T-helper 1 cell treated with Interleukin-12 subunit alpha and Interleukin-12 subunit beta and Interleukin-4 antibody, amounts not matched to agents 30 μg/mL and 1 μg/mL, for 36 hours (primary cell): ENCODE data around the gene ARID5B.

ENCODE experiments used
- H3K27ac Mint-ChIP-seq: one replicate; pipeline ENCODE4 v1.8.0; 2021; ENCODE audit warnings: mild to moderate bottlenecking, mixed read lengths
- H3K27me3 Mint-ChIP-seq: one replicate; pipeline ENCODE4 v1.8.0; 2021; ENCODE audit warnings: low read depth, mixed read lengths
- H3K36me3 Mint-ChIP-seq: one replicate; pipeline ENCODE4 v1.8.0; 2021; ENCODE audit warnings: low read depth, mixed read lengths
- H3K4me1 Mint-ChIP-seq: one replicate; pipeline ENCODE4 v1.8.0; 2021; ENCODE audit warnings: low read depth, mixed read lengths
- H3K4me3 Mint-ChIP-seq: one replicate; pipeline ENCODE4 v1.8.0; 2021; ENCODE audit warnings: mild to moderate bottlenecking, moderate library complexity, mixed read lengths
- H3K9me3 Mint-ChIP-seq: one replicate; pipeline ENCODE4 v1.8.0; 2021; ENCODE audit warnings: mixed read lengths

Gene ARID5B

DNA sequence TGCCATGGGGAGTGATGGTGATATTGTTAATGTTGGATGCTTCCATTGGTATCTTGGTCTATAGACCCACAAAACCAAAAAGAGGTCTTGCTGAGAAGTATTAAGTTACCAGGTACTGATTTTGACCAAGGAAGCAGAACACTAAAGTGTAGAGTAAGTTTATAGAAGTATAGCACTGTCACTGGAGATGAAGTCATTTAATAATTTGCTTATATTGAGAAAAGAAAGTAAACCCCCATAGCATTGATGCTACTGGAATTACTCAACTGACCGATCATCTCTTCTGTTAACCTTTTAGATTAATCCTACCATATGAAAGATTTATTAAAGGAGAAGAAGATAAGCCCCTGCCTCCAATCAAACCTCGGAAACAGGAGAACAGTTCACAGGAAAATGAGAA is 183.9 kb downstream of the ARID5B start:
- Mint-ChIP-seq H3K4me3 (no peak overlapping the region), H3K36me3 (peaks cover 64% of the 10 kb centered on the region), H3K9me3 (no peaks in the 10 kb centered on the region), H3K27me3 (no peaks in the 10 kb centered on the region), H3K4me1 (peaks cover 61% of the 10 kb centered on the region), H3K27ac (peak overlapping the region; percentile 80)

GRCh38 chr10:62085821-62086220 is 184.3 kb downstream of the ARID5B start:
- peaks cover 65% of the 10 kb centered on the region for H3K36me3 Mint-ChIP-seq
- no peak overlapping the region for H3K4me3 Mint-ChIP-seq
- H3K4me1 Mint-ChIP-seq = peaks cover 57% of the 10 kb centered on the region
- H3K27me3 Mint-ChIP-seq = no peaks in the 10 kb centered on the region
- H3K27ac Mint-ChIP-seq = peak overlapping the region; percentile 80
- no peaks in the 10 kb centered on the region for H3K9me3 Mint-ChIP-seq

DNA sequence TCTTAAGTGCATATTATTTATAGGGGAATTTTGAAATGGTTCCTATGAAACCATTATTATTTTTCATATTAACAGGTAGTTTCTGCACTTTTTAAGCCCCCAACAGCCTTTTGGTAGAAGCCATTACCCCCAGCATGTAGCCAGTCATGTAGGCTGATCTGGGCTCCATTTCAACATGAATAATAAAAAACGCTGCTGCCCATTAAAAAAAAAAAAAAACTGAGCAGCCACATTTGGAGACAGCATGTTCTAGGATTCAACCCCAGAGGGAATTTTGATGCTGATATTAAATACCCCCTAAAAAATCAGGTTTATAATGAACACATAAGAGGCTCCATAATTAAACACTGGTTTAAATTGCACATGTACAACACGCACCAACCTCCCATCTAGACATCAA is 185.8 kb downstream of the ARID5B start:
- Mint-ChIP-seq H3K27me3 (no peaks in the 10 kb centered on the region), H3K36me3 (peaks cover 71% of the 10 kb centered on the region), H3K27ac (no peak overlapping the region)

DNA sequence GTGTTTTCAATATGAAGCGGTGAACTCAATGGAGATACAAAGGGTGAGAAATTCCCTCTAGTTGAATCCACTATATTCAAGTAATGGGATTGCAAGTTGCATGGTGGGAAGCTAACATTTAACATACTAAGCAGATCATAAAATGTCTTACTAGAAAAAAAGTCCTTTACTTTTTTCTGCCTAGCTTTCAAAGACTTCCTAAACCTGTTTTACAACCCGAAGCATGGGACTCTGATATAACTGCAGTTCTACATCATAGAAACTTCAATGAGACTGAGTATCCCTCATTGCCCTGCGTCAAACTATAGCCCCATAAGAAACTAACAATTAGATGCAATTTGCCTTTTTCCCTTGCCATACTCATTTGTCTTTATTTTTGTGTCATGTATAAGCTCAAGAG is 187.3 kb downstream of the ARID5B start:
- Mint-ChIP-seq H3K27me3 (no peaks in the 10 kb centered on the region), H3K9me3 (no peaks in the 10 kb centered on the region), H3K36me3 (peaks cover 80% of the 10 kb centered on the region), H3K27ac (no peak overlapping the region), H3K4me3 (no peak overlapping the region), H3K4me1 (peaks cover 46% of the 10 kb centered on the region)

More for the DNA sequence above, 185.8 kb downstream of the ARID5B start:
- no peak overlapping the region for H3K4me3 Mint-ChIP-seq
- H3K4me1 Mint-ChIP-seq = peaks cover 48% of the 10 kb centered on the region
- H3K9me3 Mint-ChIP-seq = no peaks in the 10 kb centered on the region

- H3K4me3 Mint-ChIP-seq = no peak overlapping the region
- H3K27ac Mint-ChIP-seq = no peak overlapping the region
- peaks cover 44% of the 10 kb centered on the region for H3K4me1 Mint-ChIP-seq
- H3K9me3 Mint-ChIP-seq = no peaks in the 10 kb centered on the region
- peaks cover 84% of the 10 kb centered on the region for H3K36me3 Mint-ChIP-seq
- H3K27me3 Mint-ChIP-seq = no peaks in the 10 kb centered on the region
These were observed 191.0 kb downstream of the ARID5B start for GRCh38 chr10:62092301-62093030.

- Mint-ChIP-seq H3K27me3 (no peaks in the 10 kb centered on the region), H3K4me3 (no peak overlapping the region), H3K27ac (no peak overlapping the region), H3K9me3 (no peaks in the 10 kb centered on the region), H3K4me1 (peaks cover 44% of the 10 kb centered on the region), H3K36me3 (peaks cover 81% of the 10 kb centered on the region)
These were observed 192.4 kb downstream of the ARID5B start for GRCh38 chr10:62093863-62094291.

GRCh38 chr10:62095181-62096122 is 194.0 kb downstream of the ARID5B start:
- no peaks in the 10 kb centered on the region for H3K27me3 Mint-ChIP-seq
- H3K4me1 Mint-ChIP-seq = peaks cover 37% of the 10 kb centered on the region
- peaks cover 68% of the 10 kb centered on the region for H3K36me3 Mint-ChIP-seq
- H3K27ac Mint-ChIP-seq = no peak overlapping the region
- H3K9me3 Mint-ChIP-seq = no peaks in the 10 kb centered on the region
- no peak overlapping the region for H3K4me3 Mint-ChIP-seq

GRCh38 chr10:62096256-62096933 is 194.9 kb downstream of the ARID5B start:
- peaks cover 37% of the 10 kb centered on the region for H3K4me1 Mint-ChIP-seq

GRCh38 chr10:62098278-62099121 is 197.0 kb downstream of the ARID5B start:
- Mint-ChIP-seq H3K36me3 (peaks cover 41% of the 10 kb centered on the region), H3K4me3 (no peak overlapping the region), H3K4me1 (peaks cover 23% of the 10 kb centered on the region), H3K9me3 (no peaks in the 10 kb centered on the region), H3K27ac (no peak overlapping the region), H3K27me3 (no peaks in the 10 kb centered on the region)

More at GRCh38 chr10:62096256-62096933, 194.9 kb downstream of the ARID5B start:
- Mint-ChIP-seq H3K9me3 (no peaks in the 10 kb centered on the region), H3K27me3 (no peaks in the 10 kb centered on the region), H3K4me3 (no peak overlapping the region), H3K27ac (no peak overlapping the region), H3K36me3 (peaks cover 60% of the 10 kb centered on the region)

DNA sequence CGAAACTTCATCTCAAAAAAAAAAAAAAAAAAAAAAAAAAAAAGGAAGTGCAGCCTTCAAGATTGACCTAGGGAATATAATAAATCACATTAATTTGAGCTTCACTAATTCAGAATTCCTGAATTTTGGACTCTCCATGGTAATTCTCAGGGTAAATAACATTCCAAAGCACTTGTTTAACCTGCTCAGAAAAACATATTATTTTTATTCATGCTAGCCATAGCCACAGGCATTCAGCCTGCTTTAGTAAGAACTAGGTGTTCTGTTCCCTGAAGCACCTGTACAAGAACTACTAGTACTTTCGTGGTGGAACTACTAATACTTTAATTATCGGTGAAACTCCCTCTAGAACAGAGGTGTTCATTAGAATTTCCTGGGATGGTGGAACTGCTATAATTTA is 197.8 kb downstream of the ARID5B start:
- Mint-ChIP-seq H3K27ac (no peak overlapping the region), H3K4me3 (no peak overlapping the region), H3K36me3 (peaks cover 33% of the 10 kb centered on the region), H3K27me3 (no peaks in the 10 kb centered on the region), H3K9me3 (no peaks in the 10 kb centered on the region), H3K4me1 (peaks cover 18% of the 10 kb centered on the region)

DNA sequence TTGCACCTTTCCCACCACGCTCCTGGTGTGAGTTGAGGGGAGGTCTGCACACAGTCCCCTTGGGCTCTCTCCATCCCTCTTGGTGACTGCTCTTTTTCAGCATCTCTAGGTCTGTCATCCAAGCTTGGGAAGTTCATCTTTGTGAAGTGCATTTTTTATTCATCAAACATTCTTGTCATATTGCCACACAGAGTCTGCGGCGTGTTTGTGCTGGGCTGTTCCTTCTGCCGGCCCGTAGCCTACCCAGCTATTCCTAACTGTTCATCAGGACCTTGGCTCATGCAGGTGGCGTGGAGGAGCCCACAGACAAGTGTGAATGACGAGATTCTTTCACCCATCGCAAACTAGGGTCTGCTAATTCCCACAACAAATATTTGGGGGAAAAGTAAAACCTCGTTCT is 202.4 kb downstream of the ARID5B start:
- no peaks in the 10 kb centered on the region for H3K9me3 Mint-ChIP-seq
- H3K27me3 Mint-ChIP-seq = no peaks in the 10 kb centered on the region
- no peak overlapping the region for H3K27ac Mint-ChIP-seq
- H3K36me3 Mint-ChIP-seq = peaks cover 2% of the 10 kb centered on the region
- peaks cover 22% of the 10 kb centered on the region for H3K4me1 Mint-ChIP-seq
- H3K4me3 Mint-ChIP-seq = no peak overlapping the region

DNA sequence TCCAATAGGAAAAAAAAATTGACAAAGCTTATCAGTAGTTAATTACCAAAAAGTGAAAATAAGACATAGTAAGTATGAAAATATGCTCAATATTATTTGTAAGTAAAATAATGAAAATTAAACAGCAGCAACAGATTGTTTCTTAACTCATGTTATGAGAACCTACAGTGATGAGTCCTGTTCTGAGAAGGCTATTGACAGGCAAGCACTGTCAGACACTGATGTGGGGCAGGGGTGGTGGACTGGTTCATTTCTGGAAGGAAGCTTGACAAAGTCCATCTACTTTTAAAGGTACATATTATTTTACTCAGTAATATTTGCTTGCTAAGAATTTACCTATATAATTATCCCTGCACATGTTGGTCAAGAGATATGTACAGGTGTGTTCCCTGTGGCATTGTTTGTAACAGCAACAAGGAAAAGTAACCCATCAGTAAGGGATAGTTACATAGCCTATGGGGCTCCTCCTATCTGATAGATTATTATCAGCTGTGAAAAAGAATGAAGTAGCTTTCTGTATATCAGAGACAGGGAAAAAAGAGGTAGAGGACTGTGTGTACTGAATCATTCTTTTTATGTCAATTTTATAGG is 205.5 kb downstream of the ARID5B start:
- Mint-ChIP-seq H3K27ac (no peak overlapping the region), H3K4me1 (peaks cover 34% of the 10 kb centered on the region), H3K36me3 (peaks cover 2% of the 10 kb centered on the region), H3K9me3 (no peaks in the 10 kb centered on the region), H3K4me3 (no peak overlapping the region), H3K27me3 (no peaks in the 10 kb centered on the region)

DNA sequence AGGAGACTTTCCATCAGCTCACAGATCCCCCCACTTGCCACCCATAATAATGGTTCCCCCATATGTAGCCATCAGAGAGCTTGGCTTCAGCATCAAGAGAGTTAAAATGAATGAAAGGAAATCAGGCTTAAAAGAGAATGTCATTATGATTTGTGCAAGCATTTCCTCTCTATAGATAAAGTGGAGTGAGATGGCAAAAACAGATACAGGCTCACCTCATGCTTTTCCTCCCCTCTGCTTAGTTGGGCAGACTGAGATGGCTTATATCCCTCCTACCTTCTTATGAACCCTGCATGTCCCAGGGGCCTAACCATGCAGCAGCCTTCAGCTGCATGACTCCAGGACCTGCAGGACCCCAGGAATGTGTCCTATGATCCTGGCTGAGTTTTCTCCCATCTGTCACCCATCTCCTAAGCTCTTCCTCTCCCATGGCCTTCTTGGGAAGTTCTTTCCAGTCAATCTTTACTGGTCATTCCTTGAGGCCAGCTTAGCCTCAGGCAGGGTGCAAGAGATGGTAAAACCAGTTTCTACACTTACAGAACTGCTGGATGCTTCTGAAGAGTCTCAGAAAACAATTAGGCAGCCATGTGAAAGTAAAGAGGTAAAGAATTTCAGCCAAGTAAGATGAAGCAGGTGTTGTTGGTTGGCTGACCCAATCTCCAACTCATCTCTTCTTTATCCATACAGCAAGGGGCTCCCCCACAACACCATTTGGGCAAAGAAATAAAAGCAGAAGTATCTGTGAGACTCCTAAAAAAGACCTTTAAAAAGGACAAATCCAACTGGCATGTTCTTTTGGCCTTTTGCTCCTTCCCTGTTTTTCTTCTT is 207.5 kb downstream of the ARID5B start:
- Mint-ChIP-seq H3K4me1 (peaks cover 34% of the 10 kb centered on the region), H3K36me3 (no peaks in the 10 kb centered on the region), H3K27ac (peak overlapping the region; percentile 56), H3K4me3 (no peak overlapping the region), H3K27me3 (no peaks in the 10 kb centered on the region), H3K9me3 (no peaks in the 10 kb centered on the region)
